ENCODE measurements around the gene CEP72.
"Not testable (repeated sequence)": the region's sequence is repeated elsewhere in the genome, so short reads cannot be mapped to it uniquely, and the experiment has no call there.

- not testable (repeated sequence) for TF ChIP-seq EZH2phosphoT487 (IDR thresholded peaks at IDR 0.05; ENCODE audit: insufficient read depth, low read depth); EZH2 (IDR thresholded peaks at IDR 0.05; ENCODE audit: insufficient read depth, poor library complexity, severe bottlenecking)
These were observed 84.1 kb downstream of the CEP72 start for GRCh38 chr5:696191-696590.

Data from GM23248 (cell line).